Epidermal melanocyte (primary cell): ENCODE results near the gene PCSK5.
"Not testable (repeated sequence)": the region's sequence is repeated elsewhere in the genome, so short reads cannot be mapped to it uniquely, and the experiment has no call there.

ENCODE experiments used
- DNase-seq: peaks from one replicate; pipeline ENCODE4 v3.0.0; 2011; ENCODE audit warnings: low spot score; ENCODE audit not compliant: insufficient read length

The PCSK5 gene

GRCh38 chr9:75889577-75889976, 896 bp upstream of the PCSK5 start:
- DNase-seq = no peak

DNA sequence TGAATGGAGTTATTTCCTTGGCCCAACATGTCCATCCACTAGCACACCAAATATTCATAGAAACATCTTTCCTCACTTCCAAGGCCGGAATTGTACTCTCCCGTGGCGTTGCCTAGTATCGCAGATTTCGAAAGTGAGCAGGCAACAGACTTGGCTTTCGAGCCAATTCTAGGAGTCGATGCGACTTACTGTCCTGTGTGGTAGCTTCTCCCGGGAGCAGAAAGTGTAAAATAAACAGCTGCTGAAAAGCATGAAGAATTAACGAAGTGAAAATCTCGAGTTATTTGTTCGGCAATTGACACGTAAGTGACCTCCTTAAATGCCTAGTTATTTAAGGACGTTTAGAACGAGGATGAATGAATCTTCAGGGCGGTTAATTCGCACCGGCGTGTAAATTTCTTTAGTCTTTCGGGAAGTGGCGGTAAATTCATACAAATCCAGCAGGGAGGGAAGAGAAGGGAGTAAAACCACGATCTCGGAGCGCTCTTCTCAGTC, 449 bp upstream of the PCSK5 start:
- DNase-seq = no peak

- DNase-seq = no peak
Observed at GRCh38 chr9:75891277-75891741, 836 bp downstream of the PCSK5 start.

DNA sequence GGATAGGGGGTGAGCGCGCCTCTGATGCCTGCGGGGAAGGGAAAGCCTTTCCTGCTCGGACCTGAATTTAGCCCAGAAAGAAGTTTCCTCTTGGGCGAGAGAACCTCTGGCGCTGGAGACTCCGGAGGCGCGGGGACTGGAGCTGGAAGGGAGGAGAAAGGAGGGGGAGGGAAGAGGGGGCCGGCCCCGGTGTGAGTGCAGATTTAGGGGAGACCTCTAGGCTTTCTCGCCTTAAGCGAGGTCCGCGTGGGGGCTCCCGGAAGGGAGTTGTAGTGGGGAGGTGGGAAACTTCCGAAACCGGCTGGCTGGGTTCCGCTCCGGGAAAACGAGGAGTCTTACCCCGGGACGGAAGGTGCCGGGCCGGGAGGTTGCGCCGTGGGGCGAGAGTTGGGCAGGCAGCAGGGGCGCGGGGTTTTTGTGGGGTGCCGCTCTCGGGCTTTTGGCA, 1.3 kb downstream of the PCSK5 start:
- DNase-seq = no peak

DNA sequence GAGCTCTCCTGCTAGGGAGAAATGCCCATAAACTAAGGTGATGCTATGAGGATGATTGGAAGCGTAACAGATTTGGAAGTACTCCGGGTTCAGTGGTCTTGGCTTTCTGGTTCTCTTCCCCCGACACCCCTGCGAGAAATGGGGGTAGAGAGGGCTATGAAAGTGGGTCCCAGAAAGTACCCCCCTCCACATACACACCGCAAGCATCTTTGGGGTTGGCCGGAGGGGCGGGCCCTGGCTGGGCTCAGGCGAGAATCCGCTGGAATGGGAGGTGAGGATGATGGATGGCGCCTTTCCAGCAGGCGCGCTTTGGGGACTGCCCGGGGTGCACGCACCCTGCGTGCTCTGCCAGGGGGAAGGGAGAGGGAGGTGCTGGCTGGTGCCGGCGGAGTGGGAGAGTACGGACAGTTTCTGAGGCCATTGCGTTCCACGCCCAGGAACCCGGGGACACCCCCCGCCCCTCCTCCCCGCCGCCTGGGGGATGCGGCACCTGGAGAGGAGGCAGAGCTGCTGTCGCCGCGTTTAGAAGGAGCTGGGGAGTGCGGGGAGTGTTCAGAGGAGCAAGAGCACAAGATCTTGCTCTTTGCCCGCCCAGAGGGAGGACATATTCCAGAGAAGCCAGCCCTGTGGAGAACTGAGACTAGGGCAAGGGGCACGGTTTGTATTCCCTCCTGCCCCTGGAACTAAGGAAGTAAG, 1.9 kb downstream of the PCSK5 start:
- no peak for DNase-seq

DNA sequence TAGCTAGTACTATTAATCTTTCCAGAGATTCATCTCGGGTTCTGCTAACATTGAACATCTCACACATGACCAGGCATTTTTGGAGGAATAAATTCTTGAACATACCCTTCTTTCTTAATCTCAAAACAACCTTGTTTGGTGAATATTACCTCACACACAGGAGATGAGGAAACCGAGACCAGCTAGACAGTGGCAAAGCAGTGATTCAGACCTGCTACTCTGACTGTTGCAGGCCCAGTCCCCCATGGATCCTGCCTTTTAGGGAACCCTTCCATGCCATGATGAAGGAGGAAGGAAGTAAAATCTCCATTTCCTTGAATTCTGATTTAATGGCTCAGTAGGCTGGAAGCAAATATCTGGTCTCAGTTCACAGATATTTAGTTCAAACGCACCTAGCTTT, 2.6 kb downstream of the PCSK5 start:
- no peak for DNase-seq

GRCh38 chr9:75894566-75894965, 4.1 kb downstream of the PCSK5 start:
- no peak for DNase-seq

- DNase-seq = no peak
Observed at GRCh38 chr9:75895112-75895511, 4.6 kb downstream of the PCSK5 start.

DNA sequence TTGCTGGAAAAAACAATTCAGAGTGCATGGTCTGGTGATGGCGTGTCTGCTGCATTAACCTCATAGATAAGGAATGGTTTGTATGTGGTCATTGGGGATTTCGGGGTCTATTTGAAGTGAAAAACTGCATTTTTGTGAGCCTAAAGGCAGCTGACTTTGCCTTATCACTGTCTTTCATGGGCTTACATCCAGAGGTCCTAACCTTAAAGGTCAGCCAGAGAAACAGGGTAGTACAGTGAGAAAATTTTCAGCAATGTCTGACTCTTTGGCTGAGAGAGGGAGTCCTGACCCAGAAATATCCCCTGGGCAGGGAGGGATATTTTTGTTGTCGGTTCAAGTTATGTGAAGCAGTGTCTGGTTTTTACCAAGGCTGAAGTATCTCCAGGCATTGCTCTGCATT, 5.7 kb downstream of the PCSK5 start:
- DNase-seq = no peak

GRCh38 chr9:75900893-75901524, 10.5 kb downstream of the PCSK5 start:
- not testable (repeated sequence) for DNase-seq

DNA sequence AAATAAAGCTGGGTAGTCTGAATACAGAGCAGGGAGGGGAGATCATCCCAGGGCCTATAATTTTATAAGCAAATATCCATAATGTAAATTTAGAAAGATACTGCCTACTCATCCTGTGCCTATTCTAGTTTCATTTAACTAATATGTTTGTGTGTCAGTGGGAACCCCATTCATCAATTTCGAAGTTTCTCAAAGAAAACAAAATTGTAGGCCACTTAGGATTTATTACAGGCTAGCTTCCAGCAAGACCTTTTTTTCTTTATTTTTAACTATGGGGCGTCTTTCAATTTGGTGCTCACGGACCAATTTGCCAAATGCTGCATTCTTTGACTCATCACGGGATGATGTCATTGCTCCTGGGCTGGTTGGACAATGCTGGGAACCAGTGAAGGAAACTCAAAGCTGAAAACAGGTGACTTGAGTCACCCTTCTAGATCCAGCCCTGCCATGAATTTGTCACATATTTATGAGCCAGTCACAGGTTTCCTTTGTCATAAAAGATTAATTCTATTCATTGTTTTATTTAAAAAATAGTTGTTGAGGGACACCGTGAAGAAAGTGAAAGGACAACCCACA, 13.4 kb downstream of the PCSK5 start:
- DNase-seq = no peak

GRCh38 chr9:75904364-75904763, 13.9 kb downstream of the PCSK5 start:
- no peak for DNase-seq

DNA sequence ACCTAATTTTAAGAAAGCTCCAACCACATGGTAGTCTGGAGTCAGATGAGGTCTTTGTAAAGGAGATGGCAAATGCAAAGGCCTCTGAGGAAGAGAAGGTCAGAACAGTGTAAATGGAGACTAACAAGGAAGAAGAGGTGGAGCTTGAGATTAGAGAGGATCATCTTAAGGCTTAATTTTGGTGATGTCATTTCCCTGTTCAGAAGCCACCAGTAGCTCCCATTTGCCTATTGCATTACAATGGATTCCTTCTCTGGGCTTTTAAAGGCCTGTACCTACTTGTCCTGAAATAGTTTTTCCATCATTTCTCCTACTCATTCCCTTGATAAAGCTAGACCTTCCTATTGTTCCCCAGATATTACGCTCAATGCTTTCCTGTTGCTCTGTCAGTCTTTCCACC, 16.1 kb downstream of the PCSK5 start:
- DNase-seq = no peak

DNA sequence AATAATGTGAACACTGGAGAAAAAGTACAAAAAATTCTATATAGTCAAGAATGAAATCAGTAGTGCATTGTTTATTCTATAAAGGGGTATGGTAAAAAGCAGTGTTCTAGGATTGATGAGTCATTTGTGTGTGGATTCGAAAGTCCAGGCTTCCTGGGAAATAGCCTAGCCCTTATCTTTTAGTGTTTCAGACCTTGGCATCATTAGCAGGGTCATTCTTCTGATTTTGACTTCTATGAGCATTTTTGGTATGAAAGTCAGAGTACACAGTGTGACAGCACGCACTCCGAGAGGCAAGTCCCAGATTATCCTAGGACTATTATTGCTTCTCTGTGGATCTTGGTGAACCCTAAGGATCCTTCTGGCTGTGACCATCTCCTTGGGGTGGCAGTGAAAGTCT, 16.9 kb downstream of the PCSK5 start:
- no peak for DNase-seq

GRCh38 chr9:75907923-75908322, 17.4 kb downstream of the PCSK5 start:
- no peak for DNase-seq

GRCh38 chr9:75909776-75910175, 19.3 kb downstream of the PCSK5 start:
- DNase-seq = no peak

- DNase-seq = no peak
Observed at GRCh38 chr9:75910731-75911130, 20.3 kb downstream of the PCSK5 start.

GRCh38 chr9:75911390-75911789, 20.9 kb downstream of the PCSK5 start:
- DNase-seq = no peak

GRCh38 chr9:75912951-75913350, 22.5 kb downstream of the PCSK5 start:
- no peak for DNase-seq

GRCh38 chr9:75914002-75914401, 23.5 kb downstream of the PCSK5 start:
- no peak for DNase-seq

DNA sequence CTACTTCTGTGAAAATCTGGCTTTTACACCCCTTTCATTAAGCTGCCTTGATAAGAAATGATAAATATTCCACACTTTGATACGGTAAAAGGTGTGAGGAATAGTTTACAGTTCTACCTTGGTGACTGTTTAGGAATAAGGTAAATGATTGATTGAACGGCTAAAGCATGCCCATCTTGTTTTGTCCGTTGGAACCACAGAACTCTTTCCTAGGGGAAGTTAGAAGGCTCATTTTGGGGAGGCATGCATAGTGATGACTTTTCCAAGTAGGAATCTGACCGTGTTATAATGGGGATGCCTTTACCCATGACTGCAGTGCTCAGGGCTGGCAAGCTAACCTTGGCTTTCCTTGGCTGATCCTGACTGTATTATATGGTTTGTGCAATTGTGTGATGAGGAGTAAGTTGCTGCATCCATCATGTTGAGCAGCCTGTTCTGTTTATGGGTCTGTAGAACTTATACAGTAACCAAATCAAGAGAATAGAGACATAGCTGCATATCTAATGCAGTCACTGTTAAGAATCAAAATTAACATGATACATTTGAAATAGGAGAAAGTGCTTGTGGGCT, 24.5 kb downstream of the PCSK5 start:
- DNase-seq = no peak

DNA sequence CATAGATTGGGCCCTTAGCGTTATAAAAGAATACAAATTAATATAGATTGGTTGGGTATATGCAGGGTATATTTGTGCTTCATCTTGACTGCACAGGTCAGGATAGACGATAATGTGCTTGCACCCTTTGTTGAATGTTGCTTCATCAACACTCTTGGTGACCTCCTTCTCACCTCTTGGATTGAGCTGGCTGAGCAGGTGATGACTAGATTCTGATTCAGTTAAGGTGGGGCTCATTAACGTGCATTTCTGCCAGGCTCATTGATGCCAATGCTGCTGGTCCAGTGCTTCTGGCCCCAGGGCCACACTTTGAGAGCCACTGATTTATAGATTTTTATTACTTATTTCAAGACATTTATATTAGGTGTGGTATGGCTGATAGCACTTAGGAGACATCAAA, 27.7 kb downstream of the PCSK5 start:
- DNase-seq = no peak
